ENCODE results near the gene VPS16. TPM values are rescaled to one million over a fixed set of nuclear protein-coding genes. Genes with fewer than 3 reads are reported as not detected.
"Not testable (repeated sequence)": the region's sequence is repeated elsewhere in the genome, so short reads cannot be mapped to it uniquely, and the experiment has no call there.

The VPS16 gene
- total RNA-seq, 1 donor from 2014 or later, result 18.0 TPM

GRCh38 chr20:2804852-2805688, 35.5 kb upstream of the VPS16 start:
- no peak for ATAC-seq
- peak; percentile 58 for DNase-seq (ENCODE audit: missing footprints)
- intact Hi-C loops (cut with DNase I), result no loop called here

- DNase-seq (ENCODE audit: missing footprints), result peak; percentile 37
- no peak for ATAC-seq
- intact Hi-C loops (cut with DNase I), result no loop called here
Observed at GRCh38 chr20:2805689-2806350, 34.7 kb upstream of the VPS16 start.

- intact Hi-C loops (cut with DNase I), result no loop called here
- ATAC-seq, result no peak
- no peak for DNase-seq (ENCODE audit: missing footprints)
Observed at GRCh38 chr20:2806351-2806701, 34.2 kb upstream of the VPS16 start.

- DNase-seq (ENCODE audit: missing footprints), result peak; percentile 31
- intact Hi-C loops (cut with DNase I), result no loop called here
- no peak for ATAC-seq
Observed at GRCh38 chr20:2807019-2807418, 33.5 kb upstream of the VPS16 start.

GRCh38 chr20:2807929-2808328, 32.6 kb upstream of the VPS16 start:
- intact Hi-C loops (cut with DNase I); ATAC-seq: not testable (repeated sequence)
- peak; percentile 21 for DNase-seq (ENCODE audit: missing footprints)

- intact Hi-C loops (cut with DNase I), result no loop called here
- DNase-seq (ENCODE audit: missing footprints) (no peak), ATAC-seq (no peak)
Observed at GRCh38 chr20:2809690-2810089, 30.9 kb upstream of the VPS16 start.

GRCh38 chr20:2812189-2812588, 28.4 kb upstream of the VPS16 start:
- DNase-seq (ENCODE audit: missing footprints), result no peak
- intact Hi-C loops (cut with DNase I), result no loop called here
- no peak for ATAC-seq

- DNase-seq (ENCODE audit: missing footprints) (no peak), ATAC-seq (no peak)
- intact Hi-C loops (cut with DNase I), result no loop called here
Observed at GRCh38 chr20:2814076-2814475, 26.5 kb upstream of the VPS16 start.

GRCh38 chr20:2814587-2815051, 25.9 kb upstream of the VPS16 start, which contains the start of gene C20orf141:
Gene C20orf141, plus strand, starts transcription at chr20:2814987. Its CDS starts 198 bp downstream, at chr20:2815185.
- peak; percentile 52 for DNase-seq (ENCODE audit: missing footprints)
- ATAC-seq, result peak; percentile 37
- intact Hi-C loops (cut with DNase I), result no loop called here

- DNase-seq (ENCODE audit: missing footprints) (peak; percentile 17), ATAC-seq (no peak)
- intact Hi-C loops (cut with DNase I), result no loop called here
Observed at GRCh38 chr20:2815242-2815900, 25.2 kb upstream of the VPS16 start.

- no peak for ATAC-seq
- peak; percentile 57 for DNase-seq (ENCODE audit: missing footprints)
- intact Hi-C loops (cut with DNase I), result no loop called here
Observed at GRCh38 chr20:2816030-2816582, 24.4 kb upstream of the VPS16 start, which contains the start of gene TMEM239. Gene TMEM239, plus strand, starts transcription at chr20:2816364. Its CDS starts 191 bp downstream, at chr20:2816555.

- intact Hi-C loops (cut with DNase I), result no loop called here
- no peak for ATAC-seq
- peak; percentile 69 for DNase-seq (ENCODE audit: missing footprints)
Observed at GRCh38 chr20:2816583-2817340, 23.8 kb upstream of the VPS16 start.

- DNase-seq (ENCODE audit: missing footprints), result no peak
- intact Hi-C loops (cut with DNase I), result no loop called here
- ATAC-seq, result no peak
Observed at GRCh38 chr20:2817341-2817726, 23.2 kb upstream of the VPS16 start.

GRCh38 chr20:2817891-2818595, 22.5 kb upstream of the VPS16 start:
- intact Hi-C loops (cut with DNase I), result no loop called here
- peak; percentile 70 for DNase-seq (ENCODE audit: missing footprints)
- ATAC-seq, result peak; percentile 62

- intact Hi-C loops (cut with DNase I), result no loop called here
- DNase-seq (ENCODE audit: missing footprints) (peak; percentile 48), ATAC-seq (peak; percentile 39)
Observed at GRCh38 chr20:2820084-2820895, 20.3 kb upstream of the VPS16 start.

- ATAC-seq (peak; percentile 38), DNase-seq (ENCODE audit: missing footprints) (peak; percentile 71)
- intact Hi-C loops (cut with DNase I), result no loop called here
Observed at GRCh38 chr20:2820896-2821869, 19.4 kb upstream of the VPS16 start.

Measured in Right ventricle myocardium inferior (tissue), 1 donor.